GM12891 (cell line): ENCODE measurements around the gene OR11H6.
"Not testable (repeated sequence)": the region's sequence is repeated elsewhere in the genome, so short reads cannot be mapped to it uniquely, and the experiment has no call there.

ENCODE experiments used
- DNase-seq: peaks from one replicate; pipeline ENCODE4 v3.0.0; 2011; ENCODE audit warnings: low spot score; ENCODE audit not compliant: insufficient read length
- FAIRE-seq: peaks from 2 replicates; lab custom pipeline; 2011; peaks lifted over from hg19 to GRCh38; lab: Jason Lieb, UNC
- PAX5 ChIP-seq: IDR thresholded peaks from 2 replicates; pipeline ENCODE4 v1.6.1; 2011; ENCODE audit warnings: low read length, moderate library complexity, mild to moderate bottlenecking; ENCODE audit not compliant: insufficient read depth, severe bottlenecking
- POLR2A ChIP-seq: IDR thresholded peaks from 2 replicates; pipeline ENCODE4 v1.6.1; 2011; ENCODE audit warnings: low read depth, low read length, control low read depth
- POLR2AphosphoS5 ChIP-seq: IDR thresholded peaks from 2 replicates; pipeline ENCODE4 v1.6.1; 2011; ENCODE audit warnings: low read depth, low read length, control low read depth
- POU2F2 ChIP-seq: IDR thresholded peaks from 2 replicates; pipeline ENCODE4 v1.6.1; 2011; ENCODE audit warnings: low read depth, mild to moderate bottlenecking, control low read depth, low read length, moderate library complexity
- SPI1 ChIP-seq: IDR thresholded peaks from 2 replicates; pipeline ENCODE4 v1.6.1; 2011; ENCODE audit warnings: low read depth, low read length, control low read depth
- TAF1 ChIP-seq: IDR thresholded peaks from 2 replicates; pipeline ENCODE4 v1.6.1; 2011; ENCODE audit warnings: low read depth, low read length, control low read depth

Gene OR11H6

DNA sequence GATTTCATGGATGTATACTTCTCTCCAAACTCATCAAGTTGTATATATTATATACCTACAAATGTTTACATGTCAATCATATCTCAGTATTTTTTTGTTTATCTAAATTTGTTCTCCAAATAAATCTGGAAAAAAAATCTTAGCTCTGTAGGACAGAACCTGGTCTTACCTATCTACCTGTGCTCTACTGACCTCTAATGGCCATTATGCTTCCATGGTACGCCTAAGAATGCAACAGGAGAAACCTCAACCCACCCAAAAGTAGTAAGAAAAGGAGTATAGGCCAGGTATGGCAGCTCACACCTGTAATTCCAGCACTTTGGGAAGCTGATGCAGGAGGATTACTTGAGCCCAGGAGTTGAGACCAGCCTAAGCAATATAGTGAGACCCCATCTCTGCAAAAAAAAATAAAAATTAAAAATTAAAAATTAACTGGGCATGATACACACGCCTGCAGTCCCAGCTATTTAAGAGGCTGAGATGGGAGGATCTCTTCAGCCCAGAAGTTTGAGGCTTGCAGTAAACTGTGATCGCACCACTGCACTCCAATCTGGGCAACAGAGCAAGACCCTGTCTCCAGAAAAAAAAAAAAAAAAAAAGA is 24.2 kb downstream of the OR11H6 start:
- TF ChIP-seq TAF1 (no peak), PAX5 (no peak), POLR2AphosphoS5 (no peak)
- FAIRE-seq = no peak
- DNase-seq = no peak

DNA sequence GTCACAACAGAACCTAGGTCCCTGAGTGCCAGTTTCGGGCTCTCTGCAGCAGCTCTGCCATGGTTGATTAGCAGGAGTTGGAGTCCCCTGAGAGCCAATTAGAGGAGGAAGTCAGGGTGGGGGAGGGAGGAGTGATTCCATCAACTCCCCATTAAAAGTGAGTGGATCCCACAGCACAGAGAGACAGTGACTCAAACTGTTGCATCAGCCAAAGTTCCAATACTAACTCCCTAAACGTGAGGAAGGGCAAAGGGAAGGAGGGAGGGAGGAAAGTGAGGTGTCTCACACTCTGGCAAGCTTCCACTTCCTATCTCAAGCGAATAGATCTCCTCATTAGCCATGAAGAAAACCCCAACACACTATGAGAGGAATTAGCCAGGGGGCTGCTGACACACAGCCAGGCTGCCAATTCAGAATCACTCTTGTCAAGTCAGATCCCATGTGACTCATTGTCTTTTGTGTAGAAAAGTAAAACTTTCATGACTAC is 39.2 kb downstream of the OR11H6 start:
- DNase-seq (no peak), FAIRE-seq (no peak)
- TF ChIP-seq PAX5 (no peak), TAF1 (no peak), SPI1 (no peak), POLR2A (no peak), POLR2AphosphoS5 (no peak), POU2F2 (no peak)

DNA sequence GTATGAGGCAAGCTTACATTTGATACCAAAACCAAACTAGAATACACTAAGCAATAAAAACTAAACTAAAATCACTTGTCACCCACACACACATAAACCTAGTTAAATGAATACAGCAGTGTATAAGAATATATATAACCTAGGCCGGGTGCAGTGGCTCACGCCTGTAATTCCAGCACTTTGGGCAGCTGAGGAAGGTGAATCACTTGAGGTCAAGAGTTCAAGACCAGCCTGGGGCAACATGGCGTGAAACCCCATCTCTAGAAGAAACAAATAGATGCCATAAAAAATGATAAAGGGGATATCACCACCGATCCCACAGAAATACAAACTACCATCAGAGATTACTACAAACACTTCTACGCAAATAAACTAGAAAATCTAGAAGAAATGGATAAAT is 40.9 kb downstream of the OR11H6 start:
- not testable (repeated sequence) for FAIRE-seq, DNase-seq

DNA sequence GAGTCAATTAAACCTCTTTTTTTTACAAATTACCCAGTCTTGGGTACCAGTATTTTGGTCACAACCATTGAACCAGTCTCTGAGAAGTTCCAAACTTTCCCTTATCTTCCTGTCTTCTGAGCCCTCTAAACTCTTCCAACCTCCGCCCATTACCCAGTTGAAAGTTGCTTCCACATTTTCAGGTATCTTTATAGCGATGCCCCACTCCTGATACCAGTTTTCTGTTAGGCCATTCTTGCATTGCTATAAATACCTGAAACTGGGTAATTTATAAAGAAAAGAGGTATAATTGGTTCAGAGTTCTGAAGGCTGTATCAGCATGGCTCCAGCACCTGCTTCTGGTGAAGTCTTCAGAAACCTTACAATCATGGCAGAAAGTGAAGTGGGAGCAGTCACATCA is 50.6 kb downstream of the OR11H6 start:
- FAIRE-seq (no peak), DNase-seq (no peak)
- TF ChIP-seq POU2F2 (no peak), TAF1 (no peak), POLR2AphosphoS5 (no peak), POLR2A (no peak), PAX5 (no peak), SPI1 (no peak)
